ENCODE data around the gene KDM4B.

Gene KDM4B

GRCh38 chr19:5036698-5037563, 68.0 kb downstream of the KDM4B start:
- peak in 1 of 2 experiments; percentile 47 for DNase-seq

- peak; percentile 65 to 74 for DNase-seq
Measured at GRCh38 chr19:5037936-5038335, 69.0 kb downstream of the KDM4B start.

- peak in 1 of 2 experiments; percentile 23 for DNase-seq
Measured at GRCh38 chr19:5038631-5039271, 69.8 kb downstream of the KDM4B start.

- no peak for DNase-seq
Measured at GRCh38 chr19:5039642-5040543, 71.0 kb downstream of the KDM4B start.

- DNase-seq: no peak
Measured at GRCh38 chr19:5040544-5041167, 71.7 kb downstream of the KDM4B start.

- DNase-seq: no peak
Measured at GRCh38 chr19:5041168-5041912, 72.4 kb downstream of the KDM4B start.

GRCh38 chr19:5041913-5042187, 72.9 kb downstream of the KDM4B start:
- no peak for DNase-seq

- no peak for DNase-seq
Measured at GRCh38 chr19:5042556-5042955, 73.6 kb downstream of the KDM4B start.

GRCh38 chr19:5045029-5045428, 76.1 kb downstream of the KDM4B start:
- DNase-seq: no peak

- DNase-seq: no peak
Measured at GRCh38 chr19:5045956-5046338, 77.0 kb downstream of the KDM4B start.

- DNase-seq: peak; percentile 93 to 97
Measured at GRCh38 chr19:5046339-5047039, 77.6 kb downstream of the KDM4B start.

- DNase-seq: no peak
Measured at GRCh38 chr19:5047251-5047935, 78.5 kb downstream of the KDM4B start.

GRCh38 chr19:5048091-5048726, 79.3 kb downstream of the KDM4B start:
- peak; percentile 56 to 66 for DNase-seq

- DNase-seq: no peak
Measured at GRCh38 chr19:5048727-5049553, 80.0 kb downstream of the KDM4B start.

- DNase-seq: no peak
Measured at GRCh38 chr19:5049561-5049960, 80.6 kb downstream of the KDM4B start.

GRCh38 chr19:5050067-5050656, 81.2 kb downstream of the KDM4B start:
- no peak for DNase-seq

- no peak for DNase-seq
Measured at GRCh38 chr19:5050905-5051304, 82.0 kb downstream of the KDM4B start.

- no peak for DNase-seq
Measured at GRCh38 chr19:5051619-5052018, 82.7 kb downstream of the KDM4B start.

- DNase-seq: no peak
Measured at GRCh38 chr19:5052515-5052914, 83.6 kb downstream of the KDM4B start.

All from NCI-H2081 (cell line).